Esophagus squamous epithelium (tissue), 4 donors: ENCODE data around the gene FIP1L1.

ENCODE experiments used
- POLR2A ChIP-seq, 4 donors: fragments of 450-650 bp; IDR thresholded peaks; one replicate each; pipeline ENCODE4 v1.6.1; 2017; ENCODE audit warnings: antibody characterized with exemption in 4 of 4, mild to moderate bottlenecking in 4 of 4, moderate library complexity in 3 of 4
- TF ChIP-seq, protein P1 (sequence below), 6 experiments: fragments of 450-650 bp in 4 of 6; fragments of 200-600 bp in 2 of 6; sonication (generic) in 2 of 6; IDR thresholded peaks; one replicate each; pipeline ENCODE4 v1.5.1; 2016 to 2019; ENCODE audit warnings: antibody characterized with exemption in 6 of 6, mild to moderate bottlenecking in 4 of 6, moderate library complexity in 4 of 6

DNA sequence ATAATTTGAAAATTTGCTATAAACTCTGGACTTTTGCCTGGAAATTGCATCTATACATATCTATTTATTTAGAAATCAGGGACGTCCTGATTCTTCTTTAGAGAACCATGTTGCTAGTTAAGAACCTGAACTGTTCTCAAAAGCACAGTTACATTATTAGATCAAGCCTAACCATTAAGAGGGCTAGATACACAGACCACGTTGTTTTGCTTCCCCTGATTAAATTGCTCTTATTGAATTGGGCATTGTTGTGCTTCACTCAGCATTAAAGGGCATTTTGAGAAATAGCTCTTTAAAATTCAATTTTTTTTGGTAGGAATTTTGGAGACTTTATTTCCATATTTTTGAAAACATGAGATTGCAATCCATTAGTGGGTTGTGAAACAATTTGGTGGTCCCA lies 44.4 kb downstream of the FIP1L1 start:
- TF ChIP-seq, protein P1, sequence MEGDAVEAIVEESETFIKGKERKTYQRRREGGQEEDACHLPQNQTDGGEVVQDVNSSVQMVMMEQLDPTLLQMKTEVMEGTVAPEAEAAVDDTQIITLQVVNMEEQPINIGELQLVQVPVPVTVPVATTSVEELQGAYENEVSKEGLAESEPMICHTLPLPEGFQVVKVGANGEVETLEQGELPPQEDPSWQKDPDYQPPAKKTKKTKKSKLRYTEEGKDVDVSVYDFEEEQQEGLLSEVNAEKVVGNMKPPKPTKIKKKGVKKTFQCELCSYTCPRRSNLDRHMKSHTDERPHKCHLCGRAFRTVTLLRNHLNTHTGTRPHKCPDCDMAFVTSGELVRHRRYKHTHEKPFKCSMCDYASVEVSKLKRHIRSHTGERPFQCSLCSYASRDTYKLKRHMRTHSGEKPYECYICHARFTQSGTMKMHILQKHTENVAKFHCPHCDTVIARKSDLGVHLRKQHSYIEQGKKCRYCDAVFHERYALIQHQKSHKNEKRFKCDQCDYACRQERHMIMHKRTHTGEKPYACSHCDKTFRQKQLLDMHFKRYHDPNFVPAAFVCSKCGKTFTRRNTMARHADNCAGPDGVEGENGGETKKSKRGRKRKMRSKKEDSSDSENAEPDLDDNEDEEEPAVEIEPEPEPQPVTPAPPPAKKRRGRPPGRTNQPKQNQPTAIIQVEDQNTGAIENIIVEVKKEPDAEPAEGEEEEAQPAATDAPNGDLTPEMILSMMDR (IDR thresholded peaks at IDR 0.05), result no peak
- no peak for TF ChIP-seq POLR2A (IDR thresholded peaks at IDR 0.05)
